Stimulated activated naive CD8-positive, alpha-beta T cell treated with anti-CD3 and anti-CD28 coated beads, Interleukin-15, Interleukin-2, amounts not matched to agents 100 ng/mL and 50 ng/mL, for 24 hours (primary cell): Measurements from ENCODE around the gene GINS3.

Source experiments
- H3K27ac Mint-ChIP-seq: one replicate; pipeline ENCODE4 v1.8.0; 2021; ENCODE audit warnings: mild to moderate bottlenecking, mixed read lengths
- H3K27me3 Mint-ChIP-seq: one replicate; pipeline ENCODE4 v1.8.0; 2021; ENCODE audit warnings: mixed read lengths
- H3K36me3 Mint-ChIP-seq: one replicate; pipeline ENCODE4 v1.8.0; 2021; ENCODE audit warnings: low read depth, mixed read lengths
- H3K4me1 Mint-ChIP-seq: one replicate; pipeline ENCODE4 v1.8.0; 2021; ENCODE audit warnings: low read depth, mixed read lengths
- H3K4me3 Mint-ChIP-seq: one replicate; pipeline ENCODE4 v1.8.0; 2021; ENCODE audit warnings: mild to moderate bottlenecking, mixed read lengths
- H3K9me3 Mint-ChIP-seq: one replicate; pipeline ENCODE4 v1.8.0; 2021; ENCODE audit warnings: mixed read lengths

Gene GINS3

DNA sequence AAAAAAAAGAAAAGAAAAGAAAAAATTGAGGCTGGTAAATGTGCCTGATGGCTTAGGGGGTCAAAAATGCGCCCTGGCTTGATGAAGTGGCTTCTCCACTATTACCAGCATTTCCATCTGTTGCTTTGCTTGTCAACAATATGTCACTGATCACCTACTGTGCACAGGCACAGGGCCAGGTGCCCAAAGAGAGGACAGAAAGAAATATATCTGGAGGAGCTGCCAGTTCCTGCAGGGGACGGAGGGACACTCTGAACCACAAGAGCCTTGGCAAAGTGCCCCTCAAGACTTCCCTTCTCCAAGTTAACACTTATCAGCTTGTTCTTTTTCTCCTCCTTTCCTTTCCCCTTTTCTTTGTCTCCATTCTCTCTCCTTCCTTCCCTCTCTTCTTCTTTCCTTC, 34.7 kb downstream of the GINS3 start:
- Mint-ChIP-seq H3K27ac (no peak overlapping the region), H3K4me3 (no peak overlapping the region), H3K4me1 (peaks cover 25% of the 10 kb centered on the region), H3K27me3 (peaks cover 14% of the 10 kb centered on the region), H3K36me3 (no peaks in the 10 kb centered on the region), H3K9me3 (no peaks in the 10 kb centered on the region)

DNA sequence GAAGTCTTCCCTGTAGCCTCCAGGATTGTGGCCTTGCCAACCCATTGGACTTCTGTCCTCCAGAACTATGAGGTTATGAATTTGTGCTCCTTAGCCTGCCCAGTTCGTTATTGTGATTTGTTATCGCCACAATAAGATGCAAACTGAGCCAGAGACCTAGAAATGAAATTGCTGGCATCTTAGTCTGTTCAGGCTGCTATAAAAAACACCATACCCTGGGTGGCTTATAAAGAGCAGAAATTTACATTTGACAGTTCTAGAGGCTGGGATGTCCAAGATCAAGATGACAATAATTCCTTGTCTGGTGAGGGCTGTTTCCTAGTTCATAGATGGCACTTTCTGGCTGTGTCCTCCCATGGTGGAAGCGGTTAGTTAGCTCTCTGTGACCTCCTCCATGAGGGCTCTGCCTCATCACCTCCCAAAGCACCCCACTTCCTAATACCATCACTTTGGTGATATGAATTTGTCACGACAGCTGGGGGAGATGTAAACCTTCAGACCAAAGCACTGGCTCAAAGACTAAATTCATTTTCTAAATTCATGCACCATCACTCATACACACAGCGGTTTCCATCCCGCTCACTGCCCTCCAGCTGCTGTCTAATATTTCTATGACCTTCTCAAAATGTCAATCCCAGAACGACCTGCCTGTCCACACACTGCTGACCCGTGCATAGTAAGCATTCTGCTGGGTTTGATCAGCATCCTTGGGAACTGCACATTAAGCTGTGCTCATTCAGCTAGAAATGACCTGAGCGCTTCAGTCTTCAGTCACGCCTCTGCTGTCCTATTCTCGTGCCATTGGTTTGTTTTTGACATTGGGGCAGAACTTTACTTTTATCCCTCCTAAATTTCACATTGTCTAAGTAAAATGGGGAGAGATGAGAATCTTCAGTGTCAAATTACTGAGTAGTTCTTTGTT, 36.6 kb downstream of the GINS3 start:
- Mint-ChIP-seq H3K36me3 (no peaks in the 10 kb centered on the region), H3K27ac (no peak overlapping the region), H3K27me3 (peaks cover 10% of the 10 kb centered on the region), H3K4me3 (no peak overlapping the region), H3K9me3 (no peaks in the 10 kb centered on the region), H3K4me1 (peaks cover 25% of the 10 kb centered on the region)

DNA sequence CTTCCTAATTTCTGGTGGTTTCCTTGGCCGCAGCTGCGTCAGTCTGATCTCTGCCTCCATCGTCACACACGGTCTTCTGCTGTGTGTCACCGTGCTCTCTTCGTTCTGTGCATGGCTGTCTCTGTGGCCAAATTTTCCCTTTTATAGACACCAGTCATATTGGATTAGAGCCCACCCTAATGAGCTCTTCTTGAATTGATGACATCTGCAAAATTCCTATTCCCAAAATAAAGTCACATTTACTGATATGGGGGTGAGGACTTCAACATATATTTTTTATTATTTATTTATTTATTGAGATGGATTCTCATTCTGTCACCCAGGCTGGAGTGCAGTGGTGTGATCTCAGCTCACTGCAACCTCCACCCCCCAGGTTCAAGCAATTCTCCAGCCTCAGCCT, 38.4 kb downstream of the GINS3 start:
- no peak overlapping the region for H3K4me3 Mint-ChIP-seq
- no peaks in the 10 kb centered on the region for H3K9me3 Mint-ChIP-seq
- peaks cover 16% of the 10 kb centered on the region for H3K4me1 Mint-ChIP-seq
- no peak overlapping the region for H3K27ac Mint-ChIP-seq
- H3K36me3 Mint-ChIP-seq = no peaks in the 10 kb centered on the region
- peaks cover 10% of the 10 kb centered on the region for H3K27me3 Mint-ChIP-seq

- Mint-ChIP-seq H3K27ac (no peak overlapping the region), H3K4me3 (no peak overlapping the region), H3K4me1 (no peaks in the 10 kb centered on the region), H3K27me3 (no peaks in the 10 kb centered on the region), H3K9me3 (peaks cover 4% of the 10 kb centered on the region), H3K36me3 (no peaks in the 10 kb centered on the region)
These were observed 41.3 kb downstream of the GINS3 start for GRCh38 chr16:58433569-58433951.

DNA sequence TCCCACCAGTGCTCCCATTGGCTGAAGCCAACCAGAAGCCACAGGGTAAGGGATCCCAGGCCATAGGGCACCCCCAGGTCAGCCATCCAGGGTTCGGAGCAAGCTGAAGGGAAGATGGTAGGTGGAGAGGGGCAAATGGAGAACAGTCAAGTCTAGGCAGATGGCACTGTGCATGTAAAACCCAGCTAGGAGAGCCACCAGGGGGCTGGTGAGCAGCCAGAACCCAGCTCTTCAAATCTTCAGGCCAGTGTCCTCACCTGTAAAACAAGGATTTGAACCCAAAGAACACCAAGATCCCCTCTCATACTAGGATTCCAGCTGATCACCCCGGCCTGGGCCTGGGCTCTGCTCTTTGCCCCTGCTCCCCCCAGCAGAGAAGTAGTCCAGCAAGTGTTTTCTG, 43.5 kb downstream of the GINS3 start:
- no peak overlapping the region for H3K4me3 Mint-ChIP-seq
- peaks cover 4% of the 10 kb centered on the region for H3K9me3 Mint-ChIP-seq
- no peaks in the 10 kb centered on the region for H3K4me1 Mint-ChIP-seq
- no peak overlapping the region for H3K27ac Mint-ChIP-seq
- no peaks in the 10 kb centered on the region for H3K27me3 Mint-ChIP-seq
- H3K36me3 Mint-ChIP-seq = no peaks in the 10 kb centered on the region

DNA sequence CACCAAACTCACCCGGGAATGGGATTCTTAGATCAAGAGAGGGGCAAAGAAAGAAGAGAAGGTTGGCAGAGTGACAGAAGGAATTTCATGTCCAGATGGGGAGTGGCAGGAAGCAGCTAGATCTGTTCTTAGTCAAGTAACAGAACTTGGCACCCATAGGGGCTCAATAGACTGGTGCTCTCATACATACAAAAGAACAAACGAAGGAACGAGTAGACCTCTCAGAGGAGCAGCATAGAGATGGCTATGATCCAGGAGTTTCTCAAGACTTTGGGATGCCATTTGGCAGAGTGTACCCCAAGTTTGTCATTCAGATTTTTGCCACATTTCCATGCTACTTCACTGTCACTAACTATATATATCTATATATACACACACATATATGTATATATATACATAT, 47.9 kb downstream of the GINS3 start:
- Mint-ChIP-seq H3K27ac (no peak overlapping the region), H3K36me3 (no peaks in the 10 kb centered on the region), H3K4me3 (no peak overlapping the region), H3K9me3 (peaks cover 4% of the 10 kb centered on the region), H3K27me3 (no peaks in the 10 kb centered on the region), H3K4me1 (no peaks in the 10 kb centered on the region)

- H3K4me1 Mint-ChIP-seq = no peaks in the 10 kb centered on the region
- H3K27me3 Mint-ChIP-seq = no peaks in the 10 kb centered on the region
- H3K9me3 Mint-ChIP-seq = peaks cover under 1% of the 10 kb centered on the region
- H3K36me3 Mint-ChIP-seq = no peaks in the 10 kb centered on the region
- no peak overlapping the region for H3K27ac Mint-ChIP-seq
- no peak overlapping the region for H3K4me3 Mint-ChIP-seq
These were observed 50.3 kb downstream of the GINS3 start for GRCh38 chr16:58442547-58442946.

GRCh38 chr16:58443783-58444182, 51.5 kb downstream of the GINS3 start:
- Mint-ChIP-seq H3K27me3 (no peaks in the 10 kb centered on the region), H3K27ac (no peak overlapping the region), H3K36me3 (no peaks in the 10 kb centered on the region), H3K9me3 (no peaks in the 10 kb centered on the region), H3K4me1 (no peaks in the 10 kb centered on the region), H3K4me3 (no peak overlapping the region)

DNA sequence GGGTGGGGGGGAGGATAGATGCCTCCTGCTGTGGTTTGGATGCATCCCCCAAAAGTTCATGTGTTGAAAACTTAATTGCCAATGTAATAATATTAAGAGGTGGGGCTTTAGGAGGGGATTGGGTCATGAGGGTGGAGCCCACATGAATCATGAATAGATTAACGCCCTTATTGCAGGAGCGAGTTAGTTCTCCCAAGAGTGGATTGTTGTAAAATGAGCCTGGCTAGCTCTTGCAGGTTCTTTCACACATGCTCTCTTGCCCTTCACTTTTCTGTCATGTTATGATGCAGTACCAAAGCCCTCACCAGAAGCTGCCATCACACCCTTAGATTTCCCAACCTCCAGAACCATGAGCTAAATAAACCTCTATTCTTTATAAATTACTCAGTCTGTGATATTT, 52.0 kb downstream of the GINS3 start:
- Mint-ChIP-seq H3K9me3 (no peaks in the 10 kb centered on the region), H3K27me3 (no peaks in the 10 kb centered on the region), H3K36me3 (no peaks in the 10 kb centered on the region), H3K4me1 (no peaks in the 10 kb centered on the region), H3K4me3 (no peak overlapping the region), H3K27ac (no peak overlapping the region)

DNA sequence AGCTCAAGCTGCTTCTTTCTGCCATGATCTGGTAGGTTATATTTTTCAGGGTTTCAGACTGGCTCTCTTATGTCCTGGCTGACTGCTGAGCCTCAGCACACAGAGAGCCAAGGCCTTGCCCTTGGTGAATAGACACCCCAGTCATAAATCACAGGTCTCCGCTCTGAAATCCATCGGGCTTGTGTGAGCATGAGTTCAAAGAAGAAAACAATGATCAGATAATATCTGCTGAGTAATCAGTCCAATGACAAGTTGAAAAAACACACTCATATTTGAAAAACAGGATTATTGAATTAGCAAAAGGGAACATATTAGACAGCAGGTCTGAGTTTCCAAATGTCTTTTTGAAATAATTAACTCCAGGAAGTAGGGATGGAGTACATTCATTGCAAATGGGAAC, 56.6 kb downstream of the GINS3 start:
- Mint-ChIP-seq H3K36me3 (no peaks in the 10 kb centered on the region), H3K9me3 (no peaks in the 10 kb centered on the region), H3K4me3 (no peak overlapping the region), H3K27me3 (peaks cover 2% of the 10 kb centered on the region), H3K4me1 (peaks cover 3% of the 10 kb centered on the region), H3K27ac (no peak overlapping the region)

GRCh38 chr16:58449306-58449705, 57.0 kb downstream of the GINS3 start:
- H3K27me3 Mint-ChIP-seq = peaks cover 6% of the 10 kb centered on the region

GRCh38 chr16:58449768-58450167, 57.5 kb downstream of the GINS3 start:
- no peak overlapping the region for H3K4me3 Mint-ChIP-seq
- peaks cover 3% of the 10 kb centered on the region for H3K4me1 Mint-ChIP-seq
- no peaks in the 10 kb centered on the region for H3K9me3 Mint-ChIP-seq
- H3K27me3 Mint-ChIP-seq = peaks cover 8% of the 10 kb centered on the region
- H3K27ac Mint-ChIP-seq = no peak overlapping the region
- H3K36me3 Mint-ChIP-seq = no peaks in the 10 kb centered on the region

More at GRCh38 chr16:58449306-58449705, 57.0 kb downstream of the GINS3 start:
- Mint-ChIP-seq H3K36me3 (no peaks in the 10 kb centered on the region), H3K4me1 (peaks cover 3% of the 10 kb centered on the region), H3K4me3 (no peak overlapping the region), H3K9me3 (no peaks in the 10 kb centered on the region), H3K27ac (no peak overlapping the region)

DNA sequence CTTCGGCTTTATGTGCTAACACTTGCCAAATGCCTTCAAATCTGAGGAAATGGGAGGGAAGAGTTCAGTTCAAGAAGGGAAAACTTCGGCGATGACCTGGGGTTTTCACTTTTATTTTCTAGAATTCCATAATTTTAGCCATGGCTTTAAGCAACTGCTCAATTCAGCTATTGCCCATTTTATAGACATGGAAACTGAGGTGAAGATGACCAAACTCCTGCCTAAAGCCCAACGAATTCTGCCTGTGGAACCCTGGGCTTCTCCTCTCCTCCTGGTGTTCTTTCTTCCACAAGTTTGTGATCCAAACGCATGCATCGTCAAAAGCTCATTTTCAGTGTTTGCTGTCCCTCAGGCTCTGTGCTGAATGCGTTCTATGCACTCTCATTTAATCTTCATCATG, 58.3 kb downstream of the GINS3 start:
- peaks cover 8% of the 10 kb centered on the region for H3K27me3 Mint-ChIP-seq
- H3K4me1 Mint-ChIP-seq = peaks cover 3% of the 10 kb centered on the region
- H3K4me3 Mint-ChIP-seq = no peak overlapping the region
- no peaks in the 10 kb centered on the region for H3K36me3 Mint-ChIP-seq
- H3K9me3 Mint-ChIP-seq = no peaks in the 10 kb centered on the region
- H3K27ac Mint-ChIP-seq = no peak overlapping the region

DNA sequence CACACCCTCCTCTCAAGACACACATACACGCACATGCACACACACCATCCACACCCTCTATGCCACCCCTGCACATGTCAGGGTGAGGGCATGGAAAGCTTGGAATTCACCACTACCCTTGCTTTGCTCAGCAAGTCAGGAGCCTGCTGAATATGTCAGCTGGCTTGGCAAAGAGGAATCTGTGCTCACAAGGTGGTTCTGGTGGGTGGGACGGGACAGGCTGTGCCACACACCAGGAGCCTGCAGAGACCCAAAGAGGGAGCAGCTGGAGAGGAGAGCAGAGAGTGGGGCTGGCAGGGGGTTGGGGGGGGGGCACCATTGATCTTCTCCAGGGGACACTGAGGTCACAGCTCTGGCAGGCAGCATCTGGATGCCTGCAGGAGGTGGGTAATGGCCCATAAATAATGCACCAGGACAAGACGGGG, 59.0 kb downstream of the GINS3 start:
- H3K27me3 Mint-ChIP-seq = peaks cover 8% of the 10 kb centered on the region
- H3K9me3 Mint-ChIP-seq = no peaks in the 10 kb centered on the region
- no peak overlapping the region for H3K4me3 Mint-ChIP-seq
- no peaks in the 10 kb centered on the region for H3K36me3 Mint-ChIP-seq
- peaks cover 3% of the 10 kb centered on the region for H3K4me1 Mint-ChIP-seq
- no peak overlapping the region for H3K27ac Mint-ChIP-seq

GRCh38 chr16:58451945-58452401, 59.7 kb downstream of the GINS3 start:
- H3K36me3 Mint-ChIP-seq = no peaks in the 10 kb centered on the region
- peaks cover 8% of the 10 kb centered on the region for H3K27me3 Mint-ChIP-seq
- H3K9me3 Mint-ChIP-seq = no peaks in the 10 kb centered on the region
- no peak overlapping the region for H3K27ac Mint-ChIP-seq
- no peak overlapping the region for H3K4me3 Mint-ChIP-seq
- peaks cover 3% of the 10 kb centered on the region for H3K4me1 Mint-ChIP-seq

- Mint-ChIP-seq H3K4me3 (no peak overlapping the region), H3K4me1 (peaks cover 3% of the 10 kb centered on the region), H3K9me3 (no peaks in the 10 kb centered on the region), H3K36me3 (no peaks in the 10 kb centered on the region), H3K27ac (no peak overlapping the region), H3K27me3 (peaks cover 13% of the 10 kb centered on the region)
These were observed 60.4 kb downstream of the GINS3 start for GRCh38 chr16:58452640-58453039.
